ENCODE measurements around the gene HAGH. TPM values are rescaled to one million over a fixed set of nuclear protein-coding genes. Genes with fewer than 3 reads are reported as not detected.

Gene HAGH
- total RNA-seq, 1 experiment from 2014 or later: 36.0 TPM

GRCh38 chr16:1766231-1766630 lies 60.4 kb downstream of the HAGH start:
- no peaks in the 10 kb centered on the region for H3K27me3 Mint-ChIP-seq (ENCODE audit: low read depth)
- H3K27ac Mint-ChIP-seq: no peak overlapping the region
- H3K4me3 Mint-ChIP-seq: no peak overlapping the region
- ATAC-seq: no peak
- peaks cover 4% of the 10 kb centered on the region for H3K4me1 Mint-ChIP-seq
- CTCF ChIA-PET: no interaction called here
- H3K9me3 Mint-ChIP-seq: no peaks in the 10 kb centered on the region
- H3K36me3 Mint-ChIP-seq: no peaks in the 10 kb centered on the region; the same call in 1 of the 2 replicates
- POLR2A ChIA-PET: interaction anchor here (1.0 kb wide), 1 partner anchor 346 kb away, joined by 3 read pairs; the partner anchor contains the start of gene UQCC4
- TF ChIP-seq GTF2I (CRISPR knock-in tag; conservative IDR thresholded peaks at IDR 0.05) (no peak), STAT6 (CRISPR knock-in tag; conservative IDR thresholded peaks at IDR 0.05; ENCODE audit: low read depth) (no peak), ZNF317 (CRISPR knock-in tag; IDR thresholded peaks at IDR 0.05; ENCODE audit: borderline replicate concordance, low read depth) (no peak), ERG (CRISPR knock-in tag; IDR thresholded peaks at IDR 0.05) (no peak), ZNF396 (CRISPR knock-in tag; IDR thresholded peaks at IDR 0.05; ENCODE audit: borderline replicate concordance) (no peak), FOXK1 (CRISPR knock-in tag; IDR thresholded peaks at IDR 0.05) (no peak), USF2 (CRISPR knock-in tag; IDR thresholded peaks at IDR 0.05) (no peak), GABPB1 (CRISPR knock-in tag; IDR thresholded peaks at IDR 0.05) (no peak), ZNF232 (CRISPR knock-in tag; IDR thresholded peaks at IDR 0.05) (no peak), AR (CRISPR knock-in tag; IDR thresholded peaks at IDR 0.05) (no peak), USF1 (CRISPR knock-in tag; IDR thresholded peaks at IDR 0.05) (no peak), MYBL2 (CRISPR knock-in tag; IDR thresholded peaks at IDR 0.05) (no peak), MXD4 (CRISPR knock-in tag; IDR thresholded peaks at IDR 0.05; ENCODE audit: borderline replicate concordance) (no peak), ZBTB43 (CRISPR knock-in tag; IDR thresholded peaks at IDR 0.05) (no peak), EMX1 (CRISPR knock-in tag; IDR thresholded peaks at IDR 0.05) (no peak), NR1H2 (CRISPR knock-in tag; IDR thresholded peaks at IDR 0.05) (no peak), TCF7 (CRISPR knock-in tag; IDR thresholded peaks at IDR 0.05; ENCODE audit: low read depth) (no peak), CDX4 (CRISPR knock-in tag; IDR thresholded peaks at IDR 0.05; ENCODE audit: borderline replicate concordance) (no peak)
- no peak for DNase-seq (ENCODE audit: low spot score)

All from WTC11 (cell line).